Thyroid gland (tissue), 4 donors: Measurements from ENCODE around the gene DDC. TPM values are rescaled to one million over a fixed set of nuclear protein-coding genes. Genes with fewer than 3 reads are reported as not detected.

Source experiments
- DNase-seq, 2 donors: peaks; one replicate each; pipeline ENCODE4 v3.0.0-alpha.2; 2019
- H3K27ac ChIP-seq, 3 donors: fragments of 200-600 bp; sonication (generic); 1 replicate in 2 of 3; 2 replicates in 1 of 3; pipeline ENCODE4 v1.5.1; 2016 to 2019; ENCODE audit warnings: mild to moderate bottlenecking in 1 of 3, moderate library complexity in 1 of 3
- H3K27me3 ChIP-seq: fragments of 200-600 bp; sonication (generic); one replicate; pipeline ENCODE4 v1.5.1; 2019
- H3K36me3 ChIP-seq, 2 donors: fragments of 200-600 bp; sonication (generic); one replicate each; pipeline ENCODE4 v1.5.1; 2016 to 2019
- H3K4me1 ChIP-seq, 2 donors: fragments of 200-600 bp; sonication (generic); one replicate each; pipeline ENCODE4 v1.5.1; 2017 to 2019
- H3K4me3 ChIP-seq, 3 donors: fragments of 200-600 bp; sonication (generic); replicated peaks in 1 of 3; 1 replicate in 2 of 3; 2 replicates in 1 of 3; pipeline ENCODE4 v1.5.1; 2016; ENCODE audit warnings: mild to moderate bottlenecking in 1 of 3
- H3K9me3 ChIP-seq: fragments of 200-600 bp; sonication (generic); one replicate; pipeline ENCODE4 v1.5.1; 2017
- CTCF ChIP-seq, 6 experiments: fragments of 200-600 bp in 3 of 6; fragments of 450-650 bp in 3 of 6; sonication (generic) in 3 of 6; IDR thresholded peaks; one replicate each; pipeline ENCODE4 v1.5.1; 2016 to 2019; ENCODE audit warnings: antibody characterized with exemption in 6 of 6, mild to moderate bottlenecking in 2 of 6, inconsistent platforms in 1 of 6, moderate library complexity in 1 of 6
- POLR2A ChIP-seq, 2 donors: fragments of 450-650 bp; IDR thresholded peaks; one replicate each; pipeline ENCODE4 v1.6.1; 2017; ENCODE audit warnings: antibody characterized with exemption in 2 of 2, mild to moderate bottlenecking in 2 of 2, moderate library complexity in 1 of 2
- WGBS, 2 donors: methylation state at CpG; one replicate each; pipeline ENCODE4 v1.1.5; 2017; 5-methylcytosine and 5-hydroxymethylcytosine counted together
- intact Hi-C: fragments of 100-400 bp; cut with DNase I; formaldehyde crosslinking; loops from one replicate; pipeline ENCODE4 v1.15.1; 2023
- total RNA-seq, 4 donors: library from RNA; depleted of rRNA; stranded (reverse); fragments of >200 nt; gene quantifications; one replicate each; pipeline ENCODE4 v1.2.3, GENCODE V29; 2016

The DDC gene
- total RNA-seq, 4 donors from 2014 or later: 2.7 TPM; not detected in 3

GRCh38 chr7:50470250-50471163, 94.7 kb downstream of the DDC start:
- DNase-seq: no peak
- Histone ChIP-seq H3K4me3 (no peak overlapping the region), H3K9me3 (no peaks in the 10 kb centered on the region), H3K36me3 (no peaks in the 10 kb centered on the region), H3K27me3 (no peaks in the 10 kb centered on the region), H3K27ac (no peak overlapping the region), H3K4me1 (no peaks in the 10 kb centered on the region)
- TF ChIP-seq POLR2A (IDR thresholded peaks at IDR 0.05) (no peak), CTCF (IDR thresholded peaks at IDR 0.05) (no peak)
- intact Hi-C loops: loop anchor here (10.0 kb wide), 1 partner anchor 684 kb away; no protein-coding TSS in a partner anchor
- 86 to 93% methylated on average over 10 to 16 of the region's 17 CpGs for WGBS, 2 donors

GRCh38 chr7:50469181-50469580, 96.0 kb downstream of the DDC start:
- WGBS, 2 donors: 80 to 82% methylated on average over 4 of the region's 4 CpGs
- DNase-seq: no peak
- Histone ChIP-seq H3K36me3 (no peaks in the 10 kb centered on the region), H3K27me3 (no peaks in the 10 kb centered on the region), H3K4me1 (no peaks in the 10 kb centered on the region), H3K27ac (no peak overlapping the region), H3K4me3 (no peak overlapping the region), H3K9me3 (no peaks in the 10 kb centered on the region)
- no peak for TF ChIP-seq POLR2A (IDR thresholded peaks at IDR 0.05)
- intact Hi-C loops: no loop called here

GRCh38 chr7:50467817-50468610, 97.2 kb downstream of the DDC start:
- DNase-seq: peak; percentile 71 to 79
- intact Hi-C loops: no loop called here
- 9 to 19% methylated on average over 21 to 30 of the region's 30 CpGs for WGBS, 2 donors
- Histone ChIP-seq H3K36me3 (no peaks in the 10 kb centered on the region), H3K27ac (no peak overlapping the region), H3K4me3 (no peak overlapping the region), H3K4me1 (no peaks in the 10 kb centered on the region), H3K9me3 (no peaks in the 10 kb centered on the region), H3K27me3 (no peaks in the 10 kb centered on the region)
- TF ChIP-seq CTCF (IDR thresholded peaks at IDR 0.05): peak; percentile 46 to 88 (median 74)
- no peak for TF ChIP-seq POLR2A (IDR thresholded peaks at IDR 0.05)

GRCh38 chr7:50466815-50467585, 98.2 kb downstream of the DDC start:
- H3K36me3 ChIP-seq: no peaks in the 10 kb centered on the region
- TF ChIP-seq CTCF (IDR thresholded peaks at IDR 0.05): no peak
- no peak for TF ChIP-seq POLR2A (IDR thresholded peaks at IDR 0.05)
- WGBS, 2 donors: 94 to 96% methylated on average over 11 of the region's 11 CpGs
- DNase-seq: no peak
- no peaks in the 10 kb centered on the region for H3K4me1 ChIP-seq
- intact Hi-C loops: no loop called here
- no peaks in the 10 kb centered on the region for H3K9me3 ChIP-seq
- no peak overlapping the region for H3K4me3 ChIP-seq
- H3K27me3 ChIP-seq: no peaks in the 10 kb centered on the region
- no peak overlapping the region for H3K27ac ChIP-seq

GRCh38 chr7:50463035-50463434, 102.2 kb downstream of the DDC start:
- no peak for TF ChIP-seq POLR2A (IDR thresholded peaks at IDR 0.05)
- no peak for TF ChIP-seq CTCF (IDR thresholded peaks at IDR 0.05)
- 67 to 75% methylated on average over 13 of the region's 13 CpGs for WGBS, 2 donors
- Histone ChIP-seq H3K4me3 (no peak overlapping the region), H3K27ac (no peak overlapping the region), H3K36me3 (no peaks in the 10 kb centered on the region), H3K4me1 (no peaks in the 10 kb centered on the region), H3K27me3 (no peaks in the 10 kb centered on the region), H3K9me3 (no peaks in the 10 kb centered on the region)
- intact Hi-C loops: no loop called here
- DNase-seq: peak; percentile 58 to 80
